Left ventricle myocardium superior (tissue), 1 donor: ENCODE results near the gene NDRG4. TPM values are rescaled to one million over a fixed set of nuclear protein-coding genes. Genes with fewer than 3 reads are reported as not detected.

ENCODE experiments used
- ATAC-seq: fragments of 200-7000 bp; cut with Tn5 transposase; one replicate; pipeline ENCODE4 v1.9.1; 2020; ENCODE audit warnings: mild to moderate bottlenecking, moderate library complexity
- DNase-seq: peaks from one replicate; pipeline ENCODE4 v3.0.0-alpha.2; 2020
- intact Hi-C: fragments of 100-400 bp; cut with micrococcal nuclease; formaldehyde crosslinking; loops from one replicate; pipeline ENCODE4 v1.11.0; 2022
- total RNA-seq: library from RNA; stranded (reverse); fragmentation: NEBNext Ultra II Directional; extraction: Animal tissue kit (Norgen Biotek cat#: 25700); gene quantifications from one replicate; pipeline ENCODE4 v1.2.1, GENCODE V29; 2021
- donor health status: DM: no; HTN: yes; CAD: no; lungs with severe emphysema.

NDRG4 gene
- total RNA-seq, 1 donor from 2014 or later = 580 TPM

DNA sequence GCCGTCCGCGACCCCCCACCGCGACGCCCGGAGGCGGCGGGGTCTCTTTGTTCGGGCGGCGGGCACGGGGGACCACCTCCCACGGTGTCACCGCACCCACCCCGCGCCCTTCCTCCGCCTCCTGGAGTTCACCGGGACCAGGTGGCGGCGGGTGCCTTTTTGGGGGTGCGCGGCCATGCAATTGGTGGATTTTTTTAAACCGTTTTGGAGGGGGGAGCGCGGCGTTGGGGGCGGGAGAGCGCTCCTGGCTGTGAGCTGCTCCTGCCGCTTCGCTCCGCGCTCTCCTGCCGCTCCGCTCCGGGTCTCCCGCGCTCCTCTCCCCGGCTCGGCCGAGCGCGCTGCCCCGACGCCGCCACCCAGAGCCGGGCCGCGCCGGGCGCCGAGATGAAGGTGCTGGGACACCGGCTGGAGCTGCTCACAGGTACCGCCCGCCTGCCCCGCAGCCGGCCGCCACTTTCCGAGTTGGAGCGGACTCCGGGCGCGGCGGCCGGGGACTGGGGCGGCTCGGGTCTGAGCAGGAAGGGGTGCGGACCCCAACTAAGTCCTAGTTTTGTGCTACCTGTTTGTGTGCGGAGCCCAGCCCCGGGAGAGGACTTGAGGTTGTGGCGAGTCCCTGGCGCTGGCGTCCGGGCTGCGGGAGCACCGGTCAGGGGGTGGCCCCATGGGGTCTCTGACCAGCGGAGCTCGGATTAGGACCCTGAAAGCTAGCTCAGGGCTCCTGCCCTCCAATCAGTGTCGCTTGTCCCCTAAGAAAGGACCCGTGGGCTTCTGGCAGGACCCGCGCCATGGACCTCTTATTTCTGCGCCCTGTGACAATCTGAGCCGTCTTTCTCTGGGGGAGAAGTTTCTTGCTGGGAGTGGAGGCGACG, 35.7 kb upstream of the NDRG4 start:
- ATAC-seq (peak; percentile 57), DNase-seq (peak; percentile 75)
- intact Hi-C loops = no loop called here

DNA sequence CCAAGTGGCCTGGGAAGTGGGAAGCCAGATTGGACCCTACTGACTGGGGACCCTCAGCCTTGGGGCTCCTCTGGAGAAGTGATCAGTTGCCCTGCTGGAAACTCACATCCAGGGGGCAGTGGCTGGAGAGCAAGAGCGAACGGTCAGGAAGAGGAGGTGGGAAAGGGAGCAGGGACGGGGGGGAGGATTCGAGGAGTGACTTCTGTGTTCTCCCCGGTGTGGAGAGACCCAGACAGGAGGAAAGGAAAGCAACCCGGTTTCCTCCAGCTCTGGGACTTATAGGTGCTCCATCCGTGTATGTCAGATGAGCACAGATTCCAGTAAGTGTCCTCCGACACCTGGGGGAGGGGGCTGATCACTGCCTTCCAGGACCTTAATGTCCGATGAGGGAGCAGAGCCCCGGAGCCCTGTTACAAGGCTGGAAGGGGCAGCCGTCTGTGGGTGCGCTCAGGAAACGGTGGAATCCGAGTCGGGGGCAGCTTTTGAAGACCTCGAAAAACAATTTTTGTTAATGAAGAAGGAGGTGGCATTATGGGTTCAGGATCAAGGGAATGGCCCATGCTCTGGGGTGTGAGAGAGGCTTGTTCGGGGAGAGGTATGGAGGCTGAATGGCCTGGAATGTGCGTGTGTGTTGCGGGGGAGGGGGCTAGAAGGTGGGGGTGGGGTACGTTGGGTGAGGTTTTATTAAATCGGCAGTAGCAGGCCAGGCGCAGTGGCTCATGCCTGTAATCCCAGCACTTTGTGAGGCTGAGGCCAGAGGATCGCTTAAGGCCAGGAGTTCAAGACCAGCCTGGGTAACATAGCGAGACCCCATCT, 34.8 kb upstream of the NDRG4 start:
- intact Hi-C loops = no loop called here
- ATAC-seq (peak; percentile 27), DNase-seq (no peak)

DNA sequence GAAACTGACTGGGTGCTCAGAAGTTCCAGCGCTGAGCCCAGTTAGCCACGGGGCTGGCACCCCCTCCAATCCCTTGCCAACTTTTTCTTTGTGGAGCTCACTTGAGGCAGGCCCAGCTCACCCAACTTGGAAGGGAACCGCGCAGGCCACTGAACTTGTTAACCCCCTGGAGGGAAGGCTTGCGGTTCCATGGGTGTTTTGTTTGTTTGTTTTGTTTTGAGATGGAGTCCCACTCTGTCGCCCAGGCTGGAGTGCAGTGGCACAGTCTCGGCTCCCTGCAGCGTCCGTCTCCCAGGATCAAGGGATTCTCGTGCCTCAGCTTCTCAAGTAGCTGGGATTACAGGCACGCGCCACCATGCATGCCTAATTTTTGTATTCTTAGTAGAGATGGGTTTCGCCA, 34.1 kb upstream of the NDRG4 start:
- ATAC-seq = no peak
- no peak for DNase-seq
- intact Hi-C loops = no loop called here

DNA sequence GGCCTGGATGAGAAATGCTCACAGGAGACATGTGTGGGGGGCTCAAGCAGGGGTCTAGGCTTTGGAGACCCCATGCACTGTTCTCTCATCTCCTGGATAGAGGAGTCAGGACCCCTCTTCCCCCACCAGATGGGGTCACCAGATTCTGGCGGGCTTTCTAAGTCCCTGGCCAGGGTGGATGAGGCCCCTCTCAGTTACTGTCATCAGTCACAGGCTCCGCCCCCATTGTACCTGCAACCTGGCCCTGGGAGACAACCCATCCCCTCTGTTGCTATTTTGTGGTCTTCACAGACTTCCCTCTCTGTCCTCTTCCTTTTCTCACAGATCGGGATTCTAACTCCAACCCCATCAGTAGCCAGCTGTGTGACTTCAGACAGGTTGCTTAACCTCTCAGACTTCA, 33.5 kb upstream of the NDRG4 start:
- intact Hi-C loops = no loop called here
- no peak for DNase-seq

DNA sequence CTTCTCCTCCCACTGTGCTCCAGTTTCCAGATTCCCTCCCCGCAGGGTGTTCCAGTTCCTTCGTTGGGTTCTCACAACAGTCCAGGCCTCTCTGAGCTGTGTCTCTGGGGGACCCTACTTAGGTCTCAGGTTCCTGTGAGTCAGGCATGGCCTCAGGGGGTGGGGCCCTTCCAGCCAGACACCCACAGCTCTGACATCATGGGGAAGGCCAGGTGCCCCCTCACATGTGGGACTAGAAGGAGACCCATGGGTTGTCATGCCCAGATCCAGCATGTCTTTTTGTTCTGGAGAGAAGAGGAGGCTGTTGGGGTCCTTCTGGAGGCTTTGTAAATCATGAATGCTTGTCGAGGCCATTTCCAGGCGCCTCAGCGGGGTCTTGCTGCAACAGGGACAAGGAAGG, 32.0 kb upstream of the NDRG4 start:
- DNase-seq (no peak), ATAC-seq (no peak)
- intact Hi-C loops = no loop called here

More for the DNA sequence above, 33.5 kb upstream of the NDRG4 start:
- no peak for ATAC-seq

DNA sequence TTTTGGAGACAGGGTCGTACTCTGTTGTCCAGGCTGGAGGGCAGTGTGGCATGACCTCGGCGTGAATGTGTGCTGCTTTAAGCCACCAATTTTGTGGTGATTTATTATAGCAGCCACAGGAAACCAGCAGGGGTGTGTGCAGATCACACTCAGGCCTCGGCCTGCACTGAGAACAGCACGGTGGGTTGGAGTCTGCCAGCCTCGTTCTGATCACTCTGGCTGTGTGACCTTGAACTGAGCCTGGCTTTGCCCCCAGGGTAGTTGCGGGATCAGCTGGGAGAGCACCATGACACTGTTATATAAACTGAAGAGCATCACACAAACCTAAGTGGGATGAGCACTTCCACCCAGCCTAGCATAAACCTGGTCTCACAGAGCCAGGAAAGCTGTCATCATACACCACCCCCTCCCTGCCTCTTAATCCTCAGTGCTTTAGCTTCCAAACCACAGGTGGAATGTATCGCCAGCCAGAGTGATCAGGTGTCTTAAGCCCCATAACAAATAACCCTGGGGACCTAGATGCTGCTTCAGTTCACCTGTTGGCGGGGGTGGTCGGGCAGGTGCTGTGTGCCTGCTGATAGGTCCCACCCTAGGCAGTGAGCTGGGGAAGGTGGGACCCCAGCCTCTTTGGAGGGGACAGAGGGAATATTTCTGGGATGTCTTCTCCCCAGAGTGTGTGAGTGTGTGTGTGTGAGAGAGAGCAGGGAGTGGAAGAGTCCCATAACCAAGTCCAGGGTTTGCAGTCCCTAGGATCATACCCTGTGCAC, 28.6 kb upstream of the NDRG4 start:
- intact Hi-C loops = no loop called here
- ATAC-seq (peak; percentile 38), DNase-seq (no peak)

DNA sequence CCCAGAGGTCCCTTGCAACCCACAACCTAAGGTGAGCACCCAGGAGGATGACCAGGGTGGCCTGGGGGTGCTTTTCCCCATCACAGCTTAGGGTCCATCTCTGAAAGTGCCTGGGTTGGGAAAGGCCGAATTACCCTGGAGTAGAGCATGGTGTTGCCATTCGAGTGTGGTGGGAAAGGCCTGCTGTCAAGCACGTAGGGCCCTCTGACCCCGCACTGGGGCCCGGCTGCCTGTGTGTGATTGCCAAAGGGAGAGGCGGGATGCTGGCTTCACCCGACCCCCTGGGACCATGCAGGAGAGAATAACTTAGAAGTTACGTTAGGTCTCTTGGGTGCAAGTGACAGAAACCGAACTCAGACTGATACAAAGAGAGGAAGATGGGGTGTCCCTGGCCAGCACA, 27.7 kb upstream of the NDRG4 start:
- intact Hi-C loops = no loop called here
- ATAC-seq = peak; percentile 5
- no peak for DNase-seq

DNA sequence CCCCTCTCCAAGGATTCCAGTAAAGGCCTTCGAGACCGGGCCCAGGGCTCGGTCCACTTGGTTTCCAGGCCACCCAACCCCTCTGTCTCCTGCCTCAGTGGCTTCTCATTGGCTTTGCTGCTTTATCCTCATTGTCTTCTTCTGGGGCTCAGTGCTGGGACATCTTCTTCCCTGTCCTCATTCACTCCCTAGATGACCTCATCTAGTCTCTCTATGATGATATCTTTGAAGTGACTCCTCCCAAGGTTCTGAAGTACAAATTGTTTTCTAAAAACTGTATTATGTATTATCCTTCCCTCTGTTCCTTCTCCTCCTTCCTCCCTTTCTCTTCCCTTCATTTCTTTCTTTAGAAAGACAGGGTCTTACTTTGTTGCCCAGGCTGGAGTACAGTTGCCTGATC, 27.1 kb upstream of the NDRG4 start:
- ATAC-seq (peak; percentile 2), DNase-seq (no peak)
- intact Hi-C loops = no loop called here

DNA sequence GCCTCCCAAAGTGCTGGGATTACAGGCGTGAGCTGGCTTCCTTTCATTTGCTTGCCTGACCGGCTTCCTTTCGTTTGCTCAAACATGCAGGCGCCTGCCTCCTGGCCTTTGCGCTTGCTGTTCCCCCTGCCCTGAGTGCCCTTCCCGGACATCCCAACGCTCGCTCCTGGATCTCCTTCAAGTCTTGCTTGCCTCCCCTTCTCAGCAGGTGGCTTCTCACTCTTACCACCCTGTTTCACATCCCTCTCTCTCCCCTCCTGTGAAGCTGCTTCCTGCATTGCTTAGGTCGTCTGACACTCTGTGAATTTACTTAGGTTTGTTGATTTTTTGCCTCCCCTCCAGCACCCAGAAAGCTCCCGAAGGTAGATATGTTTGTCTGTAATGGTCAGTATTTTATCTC, 25.6 kb upstream of the NDRG4 start:
- no peak for ATAC-seq
- intact Hi-C loops = no loop called here
- DNase-seq = no peak

DNA sequence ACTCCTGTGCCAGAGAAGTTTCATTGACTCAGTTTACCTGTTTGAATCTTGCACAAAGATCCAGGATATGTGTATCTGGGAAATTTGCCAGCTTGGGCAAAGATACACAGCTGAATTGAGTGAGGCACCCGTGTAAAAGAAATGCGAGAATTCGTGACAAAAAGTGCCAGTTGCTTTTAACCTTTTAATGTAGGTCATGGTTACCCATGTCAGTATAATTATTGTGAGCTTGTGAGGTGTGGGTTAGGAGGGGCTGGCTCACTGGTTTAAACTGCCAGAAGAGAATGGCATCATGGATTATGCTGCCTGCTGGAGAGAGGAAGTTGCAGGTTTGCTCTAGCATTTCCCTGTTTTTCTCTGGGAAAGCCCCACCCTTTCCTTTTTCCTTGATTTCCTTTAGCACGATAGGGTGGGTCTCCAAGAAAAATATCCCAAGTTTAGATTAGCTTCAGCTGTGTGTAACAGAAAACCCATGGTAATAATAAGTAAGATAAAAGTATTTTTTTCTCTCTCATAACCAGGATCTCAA, 24.8 kb upstream of the NDRG4 start:
- DNase-seq = no peak
- peak; percentile 11 for ATAC-seq
- intact Hi-C loops = no loop called here

DNA sequence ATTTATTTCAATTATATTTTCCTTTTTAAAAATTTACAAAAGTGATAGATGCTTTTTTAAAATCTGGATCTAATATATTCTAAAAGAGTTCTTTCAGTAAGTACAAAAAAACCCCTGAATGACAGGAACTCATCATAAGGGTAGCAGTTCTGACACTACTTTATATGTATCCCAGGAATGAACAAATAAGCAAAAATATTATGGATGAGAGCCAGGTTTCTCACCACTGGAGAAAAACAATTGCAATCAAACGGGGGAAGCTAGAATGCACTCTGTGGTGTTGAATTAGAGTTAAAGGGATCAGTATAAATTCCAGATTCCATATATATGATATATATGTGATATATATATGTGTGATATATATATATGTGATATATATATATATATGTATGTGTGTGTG, 23.2 kb upstream of the NDRG4 start:
- ATAC-seq = no peak
- intact Hi-C loops = no loop called here
- no peak for DNase-seq

DNA sequence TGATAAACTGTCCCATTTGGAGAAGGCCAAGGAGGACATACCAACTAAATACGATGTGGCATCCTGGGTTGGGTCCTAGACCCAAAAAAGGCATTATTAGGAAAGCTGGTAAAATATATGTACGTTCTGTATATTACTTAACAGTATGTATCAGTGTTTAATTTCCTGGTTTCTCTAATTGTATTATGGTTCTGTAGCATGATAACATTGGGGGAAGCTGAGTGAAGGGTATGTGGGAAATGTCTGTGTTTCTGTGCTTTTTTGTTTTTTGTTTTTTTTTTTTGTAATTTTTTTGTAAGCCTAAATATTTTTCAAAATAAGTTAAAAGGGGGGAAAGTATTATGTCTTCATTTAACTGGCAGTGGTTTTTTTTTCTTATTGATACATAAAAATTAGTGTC, 21.5 kb upstream of the NDRG4 start:
- intact Hi-C loops = no loop called here
- DNase-seq (no peak), ATAC-seq (no peak)

DNA sequence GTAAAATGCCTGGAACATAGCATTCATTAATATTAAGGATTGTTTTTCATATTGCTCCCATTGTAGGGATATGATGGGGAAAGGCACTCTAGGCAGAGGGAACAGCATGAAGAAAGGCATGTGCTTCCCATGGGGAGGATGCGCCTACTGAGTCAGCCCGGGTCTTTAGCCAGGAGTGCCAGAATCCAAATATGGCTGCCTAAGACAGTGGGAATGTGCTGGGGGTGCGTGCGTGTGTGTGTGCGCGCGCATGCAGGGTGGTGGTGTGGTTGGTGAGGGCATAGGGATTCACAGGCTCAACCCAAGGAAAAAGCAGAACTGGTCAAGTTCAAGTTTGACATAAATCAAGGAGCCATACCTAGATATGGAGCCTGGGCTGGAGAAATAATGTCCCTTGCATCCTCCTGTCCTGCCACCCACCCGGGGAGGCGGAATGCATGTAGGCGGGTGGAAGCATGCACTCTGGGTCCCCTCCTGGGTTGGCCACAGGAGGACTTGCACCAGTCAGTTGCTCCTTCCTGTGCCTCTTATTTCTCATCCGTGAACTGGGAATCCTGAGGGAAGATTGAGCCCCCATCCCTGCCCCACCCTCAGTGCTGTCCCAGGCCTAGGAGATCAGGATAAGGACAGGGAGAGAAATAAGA, 18.6 kb upstream of the NDRG4 start:
- DNase-seq (peak; percentile 9), ATAC-seq (no peak)
- intact Hi-C loops = no loop called here

DNA sequence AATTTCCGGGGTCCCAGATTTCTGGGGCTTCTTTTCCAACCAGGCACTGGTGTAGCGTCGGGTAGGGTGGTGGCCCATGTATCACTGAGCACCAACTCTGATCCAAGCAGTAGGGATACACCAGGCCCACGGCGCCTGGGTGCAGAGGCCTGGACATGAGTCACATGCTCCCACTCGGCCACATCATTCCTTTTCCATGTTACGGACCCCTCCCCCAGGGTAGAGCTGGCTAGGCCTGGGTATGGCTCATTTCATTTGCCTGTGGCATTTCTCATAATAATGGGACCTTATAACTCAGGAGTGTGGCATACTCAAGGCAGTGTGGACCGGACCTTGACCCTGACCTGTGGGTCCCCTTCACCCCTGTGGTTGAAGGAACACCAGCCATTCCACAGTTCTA, 18.0 kb upstream of the NDRG4 start:
- intact Hi-C loops = no loop called here
- peak; percentile 27 for DNase-seq
- ATAC-seq = peak; percentile 13

DNA sequence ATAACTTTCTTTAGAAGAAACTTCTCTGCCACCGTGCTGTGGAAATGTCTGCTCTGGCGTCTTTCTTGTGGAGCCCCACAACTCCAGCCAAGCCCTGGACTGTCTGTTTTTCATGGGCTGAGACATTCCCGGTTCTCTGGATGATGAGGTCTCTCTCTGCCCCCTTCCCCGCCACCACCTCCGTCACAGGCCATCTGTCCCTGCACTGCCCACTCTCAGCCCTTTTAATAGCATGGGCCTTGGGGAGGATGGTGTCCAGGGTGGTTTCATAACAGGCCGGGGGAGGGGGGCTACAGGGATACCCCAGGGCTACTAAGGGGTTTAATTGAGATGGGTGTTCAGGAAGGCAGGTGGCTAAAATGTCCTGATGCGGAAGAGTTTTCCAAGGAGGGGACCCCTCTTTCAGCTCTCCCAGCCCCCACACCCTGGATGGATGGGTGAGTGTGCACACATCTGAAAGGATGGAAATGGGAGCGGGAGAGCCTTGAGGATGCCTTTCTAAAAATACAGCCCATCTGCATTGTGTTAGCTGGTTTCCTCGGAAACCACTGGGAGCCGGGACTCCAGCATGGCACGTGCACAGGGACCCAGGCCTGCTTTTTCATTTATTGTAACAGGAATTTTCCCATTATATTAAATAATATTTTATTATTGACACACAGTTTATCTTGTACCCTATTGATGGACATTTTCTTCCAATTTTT, 14.6 kb upstream of the NDRG4 start:
- ATAC-seq (peak; percentile 60), DNase-seq (peak; percentile 37)
- intact Hi-C loops = loop anchor here (5.0 kb wide), 1 partner anchor 143 kb away; no protein-coding TSS in a partner anchor

DNA sequence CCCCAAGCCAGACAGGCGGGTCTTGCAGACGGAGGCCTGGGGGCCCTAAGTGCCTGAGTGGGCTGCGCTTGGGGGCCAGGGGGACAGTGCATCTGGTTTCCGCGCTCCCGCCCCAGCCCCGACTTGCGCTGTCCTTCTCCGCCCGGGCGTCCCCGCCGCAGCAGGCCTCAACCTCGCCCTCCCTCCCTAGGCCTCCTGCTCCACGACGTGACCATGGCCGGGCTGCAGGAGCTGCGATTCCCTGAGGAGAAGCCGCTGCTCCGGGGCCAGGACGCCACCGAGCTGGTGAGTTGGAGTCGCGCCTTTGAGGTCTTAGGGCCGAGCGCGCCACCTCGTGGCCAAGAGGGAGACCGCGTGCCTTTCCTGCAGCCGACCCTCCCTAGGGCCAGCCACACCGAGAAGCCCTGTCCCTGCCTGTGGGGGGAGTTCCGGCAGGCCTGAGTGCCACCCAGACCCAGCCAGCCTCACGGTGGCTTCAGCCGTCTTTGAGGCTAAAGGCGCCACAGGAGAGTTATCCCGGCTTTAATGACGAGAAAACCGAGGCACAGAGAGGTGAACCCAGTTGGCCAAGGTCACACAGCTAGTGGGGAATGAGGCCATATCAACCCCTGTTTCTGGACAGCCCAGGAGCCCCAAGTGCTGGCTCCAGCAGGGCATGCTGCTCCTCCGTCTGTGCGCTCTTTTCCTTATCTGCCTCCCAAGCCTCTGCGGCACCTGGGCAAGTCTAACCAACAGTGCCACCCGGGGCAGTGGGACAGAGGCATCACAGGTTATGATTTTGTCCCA, 12.2 kb upstream of the NDRG4 start:
- ATAC-seq (peak; percentile 73), DNase-seq (peak; percentile 93)
- intact Hi-C loops = loop anchor here (5.0 kb wide), 1 partner anchor 145 kb away; no protein-coding TSS in a partner anchor

DNA sequence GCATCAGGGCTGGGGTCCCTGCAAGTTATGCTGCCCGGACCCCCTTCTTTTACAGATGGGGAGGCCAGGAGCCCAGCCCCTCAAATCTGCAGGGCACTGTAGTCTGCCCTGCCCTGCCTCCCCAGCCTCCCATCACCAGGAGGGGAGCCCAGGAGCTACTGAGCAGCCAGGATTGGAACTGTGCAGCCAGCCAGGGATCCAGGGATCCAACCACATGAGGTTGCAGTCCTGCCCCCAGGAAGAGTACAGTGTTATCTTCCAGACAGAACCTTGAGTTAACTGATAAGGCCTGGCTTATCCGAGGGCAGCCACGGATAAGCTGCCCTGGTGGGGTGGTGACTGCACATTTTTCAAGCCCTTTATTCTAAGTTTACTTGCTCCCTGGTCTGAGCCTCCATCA, 11.4 kb upstream of the NDRG4 start:
- intact Hi-C loops = loop anchor here (5.0 kb wide), 1 partner anchor 146 kb away; no protein-coding TSS in a partner anchor
- peak; percentile 19 for DNase-seq
- peak; percentile 9 for ATAC-seq
